ENCODE data around the gene ANO5.

ANO5 gene

DNA sequence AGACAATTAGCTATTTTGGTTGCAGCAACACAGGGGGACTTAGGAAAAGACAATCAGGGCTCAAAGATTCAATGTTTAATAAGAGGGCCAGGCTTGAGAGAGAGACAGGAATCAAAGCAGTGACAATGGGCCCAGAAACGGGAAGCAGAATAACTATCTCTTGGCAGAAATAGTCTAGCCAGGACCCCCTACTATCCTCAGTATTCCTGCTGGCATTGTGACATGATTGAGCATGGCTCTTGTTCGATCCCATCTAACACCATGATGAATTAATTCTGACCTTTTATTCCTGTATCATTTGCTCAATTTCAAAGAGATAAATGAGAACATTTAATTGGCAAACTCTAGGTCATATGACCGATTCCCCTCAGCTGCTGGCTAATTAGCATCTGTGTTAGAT, 12.8 kb upstream of the ANO5 start:
- no peaks in the 10 kb centered on the region for H3K4me1 ChIP-seq (ENCODE audit: insufficient read depth, low read length)
- H3K9me3 ChIP-seq (ENCODE audit: low read length): no peaks in the 10 kb centered on the region
- no peak overlapping the region for H3K4me3 ChIP-seq (ENCODE audit: low read length)
- no peaks in the 10 kb centered on the region for H3K36me3 ChIP-seq (ENCODE audit: insufficient read depth, low read length)
- no peaks in the 10 kb centered on the region for H3K27me3 ChIP-seq (ENCODE audit: insufficient read depth, low read length)
- no peak overlapping the region for H2AFZ ChIP-seq (ENCODE audit: low read depth, low read length)

DNA sequence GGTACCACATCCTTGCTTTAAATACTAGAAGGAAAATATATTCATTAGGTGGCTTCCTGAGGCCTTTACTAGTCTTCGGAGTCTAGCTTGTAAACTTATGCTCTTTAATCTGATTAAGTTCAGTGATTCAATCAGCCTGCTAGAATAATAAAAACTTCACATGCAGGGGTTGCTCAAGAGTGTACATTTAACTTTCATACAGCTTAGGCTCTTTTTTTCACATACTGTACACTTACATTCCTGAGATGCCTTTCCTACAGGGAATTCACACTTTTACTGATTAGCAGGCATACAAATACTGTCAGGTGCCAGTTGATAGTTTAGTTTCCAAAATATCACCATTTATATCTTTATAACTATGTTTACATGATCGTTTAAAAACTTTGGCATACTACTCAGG, 3.2 kb upstream of the ANO5 start:
- Histone ChIP-seq H3K36me3 (ENCODE audit: insufficient read depth, low read length) (no peaks in the 10 kb centered on the region), H3K9me3 (ENCODE audit: low read length) (no peaks in the 10 kb centered on the region), H2AFZ (ENCODE audit: low read depth, low read length) (no peak overlapping the region), H3K27me3 (ENCODE audit: insufficient read depth, low read length) (peaks cover 36% of the 10 kb centered on the region), H3K4me1 (ENCODE audit: insufficient read depth, low read length) (no peaks in the 10 kb centered on the region), H3K4me3 (ENCODE audit: low read length) (no peak overlapping the region)

DNA sequence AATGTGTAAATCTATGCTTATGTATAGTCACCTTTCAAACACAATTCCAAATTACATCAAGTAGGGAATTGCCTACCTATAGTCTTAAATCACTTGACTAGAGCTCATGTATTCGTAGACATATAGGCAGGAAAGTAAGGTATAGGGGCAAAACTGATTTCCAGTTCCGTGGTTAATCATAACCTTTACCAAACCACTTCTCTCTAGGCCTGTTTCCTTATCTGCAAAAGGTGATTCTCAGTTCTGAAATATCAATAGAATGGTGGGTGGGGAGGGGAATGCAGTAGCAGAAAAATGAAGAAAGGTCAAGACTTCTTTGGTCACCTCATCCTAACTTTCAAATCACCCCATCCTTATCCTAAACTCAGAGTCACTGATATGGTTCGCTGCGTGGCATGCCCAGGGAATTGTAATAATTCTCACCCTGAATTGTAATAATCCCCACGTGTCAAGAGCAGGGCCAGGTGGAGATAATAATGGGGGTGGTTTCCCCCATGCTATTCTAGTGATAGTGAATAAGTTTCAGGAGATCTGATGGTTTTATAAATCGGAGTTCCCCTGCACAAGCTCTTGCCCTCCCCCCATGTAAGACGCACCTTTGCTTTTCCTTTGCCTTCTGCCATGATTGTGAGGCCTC, 1.9 kb upstream of the ANO5 start:
- Histone ChIP-seq H3K27me3 (ENCODE audit: insufficient read depth, low read length) (peaks cover 41% of the 10 kb centered on the region), H2AFZ (ENCODE audit: low read depth, low read length) (no peak overlapping the region), H3K4me1 (ENCODE audit: insufficient read depth, low read length) (no peaks in the 10 kb centered on the region), H3K9me3 (ENCODE audit: low read length) (no peaks in the 10 kb centered on the region), H3K36me3 (ENCODE audit: insufficient read depth, low read length) (no peaks in the 10 kb centered on the region), H3K4me3 (ENCODE audit: low read length) (no peak overlapping the region)

DNA sequence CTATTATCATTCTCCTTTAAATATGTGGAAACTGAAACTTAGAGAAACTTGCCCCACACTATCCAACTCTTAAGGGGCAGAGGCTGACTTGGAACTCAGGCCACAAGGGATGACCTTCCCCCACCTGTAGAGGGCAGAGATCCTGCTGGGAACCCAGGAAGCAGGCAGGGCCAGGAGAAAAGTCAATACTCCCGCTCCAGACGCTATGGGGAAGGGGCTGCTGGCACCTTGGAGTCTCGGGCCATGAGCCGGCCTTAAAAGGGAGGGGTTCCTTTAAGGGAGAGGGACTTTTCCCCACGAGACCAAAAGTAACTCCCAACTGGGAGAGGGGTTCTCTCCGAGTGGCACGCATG, 620 bp upstream of the ANO5 start:
- no peaks in the 10 kb centered on the region for H3K4me1 ChIP-seq (ENCODE audit: insufficient read depth, low read length)
- peak overlapping the region; percentile 10 for H2AFZ ChIP-seq (ENCODE audit: low read depth, low read length)
- H3K4me3 ChIP-seq (ENCODE audit: low read length): peak overlapping the region; percentile 21
- H3K27me3 ChIP-seq (ENCODE audit: insufficient read depth, low read length): peaks cover 41% of the 10 kb centered on the region
- no peaks in the 10 kb centered on the region for H3K36me3 ChIP-seq (ENCODE audit: insufficient read depth, low read length)
- no peaks in the 10 kb centered on the region for H3K9me3 ChIP-seq (ENCODE audit: low read length)

DNA sequence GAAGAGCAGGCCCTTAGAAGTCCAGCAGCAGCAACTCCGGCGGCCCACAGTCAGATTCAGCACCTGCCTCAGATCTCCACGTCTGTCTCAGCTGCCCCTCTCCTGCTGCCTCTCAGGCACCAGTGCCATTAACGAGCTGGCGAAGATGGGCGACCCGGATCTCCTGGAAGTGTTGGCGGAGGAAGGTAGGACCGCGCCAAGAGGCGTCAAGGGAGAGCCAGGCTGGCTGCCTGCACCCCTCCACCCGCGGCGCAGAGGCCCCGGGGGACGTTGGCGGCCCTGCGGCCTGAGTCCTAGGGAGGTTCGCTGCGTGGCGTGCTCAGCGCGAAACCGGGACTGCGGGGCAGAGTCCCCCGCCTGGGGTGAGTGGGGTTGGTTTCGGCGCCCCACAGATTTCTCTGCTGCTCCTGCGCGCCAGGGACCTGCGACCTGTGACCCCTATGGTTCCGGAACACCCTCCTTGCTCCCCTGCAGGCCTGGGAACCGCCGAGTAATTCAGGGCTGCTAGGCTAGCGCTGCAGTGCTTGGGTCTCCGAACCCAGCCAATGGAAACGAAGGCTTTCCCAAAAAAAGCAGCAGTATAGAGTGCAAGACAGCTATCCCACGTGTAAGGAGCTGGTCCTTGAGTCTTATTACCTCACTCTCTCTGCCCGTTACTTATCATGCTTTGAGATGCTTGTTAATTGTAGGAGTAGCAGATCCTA, 615 bp downstream of the ANO5 start:
- peaks cover 41% of the 10 kb centered on the region for H3K27me3 ChIP-seq (ENCODE audit: insufficient read depth, low read length)
- peak overlapping the region; percentile 10 for H2AFZ ChIP-seq (ENCODE audit: low read depth, low read length)
- H3K4me1 ChIP-seq (ENCODE audit: insufficient read depth, low read length): no peaks in the 10 kb centered on the region
- H3K9me3 ChIP-seq (ENCODE audit: low read length): no peaks in the 10 kb centered on the region
- no peaks in the 10 kb centered on the region for H3K36me3 ChIP-seq (ENCODE audit: insufficient read depth, low read length)
- H3K4me3 ChIP-seq (ENCODE audit: low read length): peak overlapping the region; percentile 31

DNA sequence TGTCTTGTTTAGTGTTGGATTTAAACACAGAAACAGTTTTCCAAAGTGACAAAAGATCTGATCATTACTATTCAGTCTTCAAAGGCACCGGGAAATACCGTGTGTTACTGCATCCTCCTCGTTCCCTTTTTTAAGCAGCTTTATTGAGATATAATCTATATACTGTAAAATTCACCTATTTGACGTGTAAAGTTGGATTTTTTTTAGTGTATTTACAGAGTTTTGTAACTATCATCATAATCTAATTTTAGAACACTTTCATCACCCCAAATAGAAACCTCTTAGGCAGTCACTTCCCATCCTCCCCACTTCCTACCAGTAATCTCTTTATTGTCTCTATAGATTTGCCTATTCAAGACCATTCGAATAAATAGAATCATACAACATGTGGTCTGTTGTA, 1.4 kb downstream of the ANO5 start:
- H3K9me3 ChIP-seq (ENCODE audit: low read length): no peaks in the 10 kb centered on the region
- H3K36me3 ChIP-seq (ENCODE audit: insufficient read depth, low read length): no peaks in the 10 kb centered on the region
- H3K4me1 ChIP-seq (ENCODE audit: insufficient read depth, low read length): no peaks in the 10 kb centered on the region
- H2AFZ ChIP-seq (ENCODE audit: low read depth, low read length): no peak overlapping the region
- H3K27me3 ChIP-seq (ENCODE audit: insufficient read depth, low read length): peaks cover 41% of the 10 kb centered on the region
- no peak overlapping the region for H3K4me3 ChIP-seq (ENCODE audit: low read length)

DNA sequence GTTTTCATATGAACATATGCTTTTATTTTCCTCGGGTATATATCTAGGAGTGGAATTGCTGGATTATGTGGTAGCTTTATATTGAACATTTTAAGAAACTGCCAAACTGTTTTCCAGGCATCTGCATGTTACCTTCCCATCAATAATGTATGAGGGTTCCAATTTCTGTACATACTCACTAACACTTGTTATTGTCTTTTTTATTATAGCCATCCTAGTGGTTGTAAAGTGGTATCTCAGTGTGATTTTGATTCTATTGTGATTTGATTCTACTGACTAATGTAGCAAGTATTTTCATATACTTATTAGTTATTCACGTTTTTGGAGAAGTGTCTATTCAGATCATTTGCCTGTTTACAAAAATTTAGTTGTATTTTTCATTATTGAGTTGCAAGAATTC, 2.0 kb downstream of the ANO5 start:
- Histone ChIP-seq H3K36me3 (ENCODE audit: insufficient read depth, low read length) (no peaks in the 10 kb centered on the region), H3K27me3 (ENCODE audit: insufficient read depth, low read length) (peaks cover 41% of the 10 kb centered on the region), H3K4me1 (ENCODE audit: insufficient read depth, low read length) (no peaks in the 10 kb centered on the region), H3K9me3 (ENCODE audit: low read length) (no peaks in the 10 kb centered on the region), H3K4me3 (ENCODE audit: low read length) (no peak overlapping the region), H2AFZ (ENCODE audit: low read depth, low read length) (no peak overlapping the region)

DNA sequence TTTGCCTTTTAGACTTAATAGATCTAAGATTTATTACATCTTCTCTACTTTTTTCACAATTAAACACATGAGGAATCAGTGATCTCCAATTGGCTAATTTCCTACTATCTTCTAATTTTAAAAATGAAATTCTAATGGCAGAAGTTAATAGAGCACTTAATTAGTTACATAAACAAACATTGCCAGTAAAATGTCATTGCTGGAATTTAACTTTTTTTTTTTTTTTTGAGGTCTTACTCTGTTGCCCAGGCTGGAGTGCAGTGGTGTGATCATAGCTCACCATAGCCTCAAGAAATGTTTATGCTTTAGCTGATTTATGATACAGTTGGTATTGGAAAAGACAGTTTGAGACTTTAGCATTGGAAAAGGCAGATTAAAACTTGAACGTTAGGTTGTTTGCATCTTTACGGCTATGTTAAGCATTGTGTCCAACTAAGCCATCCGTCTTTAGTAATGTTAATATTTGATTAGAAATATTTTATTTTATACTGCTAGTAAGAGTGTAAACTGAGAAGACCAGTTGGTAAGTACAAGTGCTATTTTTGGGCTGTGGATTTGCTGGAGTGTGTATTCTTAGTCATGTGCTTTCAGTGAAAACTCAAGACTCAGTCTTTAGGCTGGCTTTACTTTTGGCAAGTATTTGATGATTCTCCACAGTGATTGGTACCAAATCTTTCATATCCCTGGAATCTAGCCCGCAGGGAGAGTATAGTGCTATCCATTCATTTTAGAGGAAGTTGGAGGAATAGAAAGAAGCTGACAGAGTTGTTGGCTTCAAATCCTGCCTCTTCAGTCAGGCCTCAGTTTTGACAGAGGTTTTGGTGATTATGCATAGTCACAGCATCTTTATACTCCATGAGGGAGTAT, 4.5 kb downstream of the ANO5 start:
- Histone ChIP-seq H3K36me3 (ENCODE audit: insufficient read depth, low read length) (no peaks in the 10 kb centered on the region), H3K27me3 (ENCODE audit: insufficient read depth, low read length) (peaks cover 27% of the 10 kb centered on the region), H3K4me3 (ENCODE audit: low read length) (no peak overlapping the region), H2AFZ (ENCODE audit: low read depth, low read length) (no peak overlapping the region), H3K9me3 (ENCODE audit: low read length) (no peaks in the 10 kb centered on the region), H3K4me1 (ENCODE audit: insufficient read depth, low read length) (no peaks in the 10 kb centered on the region)

DNA sequence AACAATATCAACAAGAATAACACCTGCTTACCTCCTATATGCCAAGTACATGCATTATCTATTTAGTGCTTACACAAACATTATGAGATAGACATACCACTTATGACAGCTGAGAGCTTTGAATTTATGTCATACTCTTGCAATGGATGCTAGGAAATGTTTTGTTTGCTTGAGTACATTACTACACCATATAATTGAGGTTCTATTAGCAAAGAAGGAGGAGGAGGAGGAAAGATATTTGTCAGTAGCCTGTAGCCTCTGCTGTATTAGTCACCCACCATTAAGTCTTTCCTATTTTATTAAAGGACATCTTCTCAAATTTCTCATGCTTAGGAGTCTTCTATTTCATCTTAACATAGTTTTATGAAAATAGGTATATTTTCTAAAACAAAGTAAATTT, 6.4 kb downstream of the ANO5 start:
- Histone ChIP-seq H3K4me3 (ENCODE audit: low read length) (no peak overlapping the region), H3K27me3 (ENCODE audit: insufficient read depth, low read length) (peaks cover 9% of the 10 kb centered on the region), H3K4me1 (ENCODE audit: insufficient read depth, low read length) (no peaks in the 10 kb centered on the region), H3K36me3 (ENCODE audit: insufficient read depth, low read length) (no peaks in the 10 kb centered on the region), H3K9me3 (ENCODE audit: low read length) (no peaks in the 10 kb centered on the region), H2AFZ (ENCODE audit: low read depth, low read length) (no peak overlapping the region)

DNA sequence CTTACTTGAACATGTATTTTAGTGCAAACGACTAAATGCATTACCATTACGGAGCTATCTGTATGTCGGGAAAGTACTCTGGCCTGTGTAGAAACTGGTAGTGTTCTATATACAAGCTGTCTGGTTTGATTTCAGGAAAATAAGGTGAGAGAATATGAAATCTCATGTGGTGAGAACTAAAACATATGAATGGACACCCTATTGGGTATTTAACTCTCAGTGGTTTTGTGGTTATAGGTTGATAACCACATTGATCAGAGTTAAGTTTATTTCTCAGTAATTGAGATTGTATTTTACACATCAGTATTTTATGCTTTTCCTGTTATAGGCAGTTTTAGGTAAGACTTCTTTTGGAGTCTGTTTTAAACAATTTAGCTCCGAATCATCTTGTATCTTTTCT, 10.4 kb downstream of the ANO5 start:
- Histone ChIP-seq H3K4me1 (ENCODE audit: insufficient read depth, low read length) (no peaks in the 10 kb centered on the region), H3K9me3 (ENCODE audit: low read length) (no peaks in the 10 kb centered on the region), H3K36me3 (ENCODE audit: insufficient read depth, low read length) (no peaks in the 10 kb centered on the region), H3K4me3 (ENCODE audit: low read length) (no peak overlapping the region), H3K27me3 (ENCODE audit: insufficient read depth, low read length) (no peaks in the 10 kb centered on the region), H2AFZ (ENCODE audit: low read depth, low read length) (no peak overlapping the region)

DNA sequence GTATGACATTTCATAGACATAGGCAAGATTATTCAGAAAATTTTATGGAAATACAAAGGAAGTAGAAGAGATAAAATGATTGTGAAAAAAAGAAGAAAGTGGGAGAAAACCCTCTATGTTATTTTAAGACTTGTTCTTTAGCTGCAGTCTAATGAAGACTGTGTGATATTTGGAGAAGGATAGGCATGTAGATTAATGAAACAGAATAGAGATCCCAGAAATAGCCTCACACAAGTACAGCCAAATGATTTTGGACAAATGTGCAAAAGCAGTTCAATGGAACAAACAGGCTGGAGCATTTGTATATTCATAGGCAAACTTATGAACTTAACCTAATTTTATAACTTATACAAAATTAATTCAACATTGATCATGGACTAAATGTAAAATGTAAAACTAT, 14.3 kb downstream of the ANO5 start:
- H3K36me3 ChIP-seq (ENCODE audit: insufficient read depth, low read length): no peaks in the 10 kb centered on the region
- no peaks in the 10 kb centered on the region for H3K27me3 ChIP-seq (ENCODE audit: insufficient read depth, low read length)
- no peaks in the 10 kb centered on the region for H3K4me1 ChIP-seq (ENCODE audit: insufficient read depth, low read length)
- no peak overlapping the region for H3K4me3 ChIP-seq (ENCODE audit: low read length)
- H2AFZ ChIP-seq (ENCODE audit: low read depth, low read length): no peak overlapping the region
- no peaks in the 10 kb centered on the region for H3K9me3 ChIP-seq (ENCODE audit: low read length)

DNA sequence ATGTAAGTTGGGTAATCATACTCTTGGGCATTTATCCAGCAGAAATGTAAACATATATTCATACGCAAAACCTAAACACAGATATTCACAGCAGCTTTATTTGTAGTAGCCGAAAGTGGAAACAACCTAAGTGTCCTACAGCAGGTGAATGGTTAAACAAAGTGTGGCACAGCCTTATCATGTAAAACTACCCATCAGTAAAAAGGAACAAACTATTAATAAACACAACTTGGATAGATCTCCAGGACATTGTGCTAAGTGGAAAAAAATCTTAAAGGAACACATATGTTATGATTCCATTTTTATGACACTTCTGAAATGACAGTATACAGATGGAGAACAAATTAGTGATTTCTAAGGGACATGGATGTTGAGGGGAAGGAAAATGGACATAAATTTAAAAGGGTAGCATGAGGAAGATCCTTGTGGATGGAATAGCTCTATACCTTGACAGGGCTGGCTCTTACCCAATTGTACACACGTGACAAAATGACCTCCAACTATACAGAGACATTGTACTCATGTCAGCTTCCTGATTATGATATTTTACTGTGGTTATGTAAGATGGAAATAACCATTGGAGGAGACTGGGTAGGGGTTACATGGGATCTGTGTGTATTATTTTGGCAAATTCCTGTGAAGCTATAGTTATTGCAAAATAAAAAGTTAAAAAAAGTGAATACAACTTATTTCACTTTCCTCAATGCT, 15.4 kb downstream of the ANO5 start:
- Histone ChIP-seq H3K4me3 (ENCODE audit: low read length) (no peak overlapping the region), H3K4me1 (ENCODE audit: insufficient read depth, low read length) (no peaks in the 10 kb centered on the region), H3K27me3 (ENCODE audit: insufficient read depth, low read length) (no peaks in the 10 kb centered on the region), H3K36me3 (ENCODE audit: insufficient read depth, low read length) (no peaks in the 10 kb centered on the region), H3K9me3 (ENCODE audit: low read length) (no peaks in the 10 kb centered on the region), H2AFZ (ENCODE audit: low read depth, low read length) (no peak overlapping the region)

DNA sequence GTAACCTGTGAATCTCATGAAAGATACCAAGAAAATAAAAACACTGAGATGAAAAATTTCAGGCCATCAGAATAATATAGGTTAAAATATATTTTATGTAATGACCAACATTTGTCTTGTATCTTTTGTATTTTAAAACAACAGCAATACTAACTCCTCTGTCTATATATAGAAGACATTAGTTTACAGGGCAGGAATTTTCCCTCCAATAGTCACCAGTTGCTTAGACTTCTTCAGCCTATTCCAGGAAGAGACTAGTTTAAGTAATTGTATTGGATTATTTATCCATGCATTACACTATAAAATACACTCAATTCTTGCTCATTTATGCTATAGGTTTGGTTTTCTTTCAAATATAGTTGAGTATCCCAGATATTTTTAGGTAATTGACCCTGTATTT, 24.1 kb downstream of the ANO5 start:
- no peaks in the 10 kb centered on the region for H3K27me3 ChIP-seq (ENCODE audit: insufficient read depth, low read length)
- no peaks in the 10 kb centered on the region for H3K4me1 ChIP-seq (ENCODE audit: insufficient read depth, low read length)
- H3K9me3 ChIP-seq (ENCODE audit: low read length): no peaks in the 10 kb centered on the region
- H3K36me3 ChIP-seq (ENCODE audit: insufficient read depth, low read length): no peaks in the 10 kb centered on the region
- no peak overlapping the region for H3K4me3 ChIP-seq (ENCODE audit: low read length)
- H2AFZ ChIP-seq (ENCODE audit: low read depth, low read length): no peak overlapping the region
